ENCODE measurements around the gene PDS5A. TPM values are rescaled to one million over a fixed set of nuclear protein-coding genes. Genes with fewer than 3 reads are reported as not detected.
"Not testable (repeated sequence)": the region's sequence is repeated elsewhere in the genome, so short reads cannot be mapped to it uniquely, and the experiment has no call there.

PDS5A gene
- total and polyA plus RNA-seq, 2 donors (not counting 3 experiments of a cell fraction or from before 2014, with no cell fraction given), result 17.5 to 80.8 TPM

DNA sequence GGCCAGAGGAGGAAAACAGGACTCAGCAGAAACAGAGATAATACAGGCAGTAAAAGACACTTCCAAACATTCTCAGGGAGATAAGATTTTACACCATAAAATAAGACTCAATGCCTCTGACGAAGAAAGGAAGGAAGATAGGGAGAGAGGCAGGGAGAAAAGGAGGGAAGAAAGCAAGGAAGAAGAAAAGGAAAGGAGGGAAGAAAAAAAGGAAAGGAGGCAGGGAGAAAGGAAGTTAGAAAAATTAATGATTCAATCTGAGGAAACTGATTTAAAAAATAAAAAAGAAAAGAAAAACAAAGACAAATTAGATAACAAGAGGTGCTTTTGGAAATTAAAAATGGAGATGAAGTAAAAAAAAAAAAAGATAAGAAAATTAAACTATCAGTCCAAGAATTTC is 72.1 kb downstream of the PDS5A start:
- no peak for TF ChIP-seq FOS (IDR thresholded peaks at IDR 0.05; ENCODE audit: borderline replicate concordance, insufficient read depth, low read length)
- POLR2A ChIA-PET, result no interaction called here
- Histone ChIP-seq H2AFZ (ENCODE audit: low read depth, low read length) (no peak overlapping the region), H3K9ac (replicated peaks; ENCODE audit: extremely low read depth, insufficient read depth, low read length) (no peak overlapping the region), H3K4me1 (ENCODE audit: control insufficient read depth, extremely low read depth, insufficient read depth, low read length) (no peaks in the 10 kb centered on the region), H3K36me3 (ENCODE audit: control insufficient read depth in 2 of 2, extremely low read depth in 1 of 2, insufficient read depth in 2 of 2, low read length in 2 of 2) (peaks cover 4 to 11% of the 10 kb centered on the region in 2 experiments), H3K79me2 (ENCODE audit: control insufficient read depth, insufficient read depth, low read length) (peaks cover 2% of the 10 kb centered on the region), H3K4me3 (replicated peaks in 1 of 3; ENCODE audit: insufficient read depth in 1 of 3, low read depth in 1 of 3, low read length in 3 of 3) (no peak overlapping the region), H4K20me1 (replicated peaks; ENCODE audit: control insufficient read depth, extremely low read depth, insufficient read depth, low read length) (no peaks in the 10 kb centered on the region), H3K9me3 (replicated peaks; ENCODE audit: control insufficient read depth, insufficient read depth, low read length) (no peaks in the 10 kb centered on the region), H3K4me2 (ENCODE audit: insufficient read depth, low read length) (no peak overlapping the region), H3K27ac (ENCODE audit: insufficient read depth, low read depth, low read length) (no peak overlapping the region), H3K9me1 (replicated peaks; ENCODE audit: control insufficient read depth, extremely low read depth, insufficient read depth, low read length) (no peaks in the 10 kb centered on the region), H3K27me3 (ENCODE audit: control insufficient read depth in 2 of 2, insufficient read depth in 2 of 2, low read length in 2 of 2) (no peaks in the 10 kb centered on the region)
- FAIRE-seq (no peak), DNase-seq (ENCODE audit: low read depth, low spot score) (no peak)
- BruUV-seq (replicated peaks), result no TSS peak
- intact Hi-C loops (cut with micrococcal nuclease), result no loop called here
- dilution Hi-C loops (cut with MboI; ENCODE audit: extremely low pct_ligation_motif_present, low sequenced_read_pairs), result no loop called here
- CTCF ChIA-PET, result no interaction called here

DNA sequence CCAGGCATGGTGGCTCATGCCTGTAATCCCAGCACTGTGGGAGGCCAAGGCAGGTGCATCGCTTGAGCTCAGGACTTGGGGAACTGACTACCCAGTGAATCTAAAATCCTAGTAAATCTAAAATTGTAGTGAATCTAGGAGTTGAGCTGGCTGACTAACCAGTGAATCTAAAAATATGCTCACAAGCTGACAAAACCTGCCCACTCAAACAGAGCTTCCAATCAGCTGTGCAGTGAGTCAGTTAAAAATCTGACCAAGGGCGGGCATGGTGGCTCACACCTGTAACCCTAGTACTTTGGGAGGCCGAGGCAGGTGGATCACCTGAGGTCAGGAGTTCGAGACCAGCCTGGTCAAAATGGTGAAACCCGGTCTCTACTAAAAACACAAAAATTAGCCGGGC is 72.7 kb downstream of the PDS5A start:
- CTCF ChIA-PET; POLR2A ChIA-PET; H2AFZ ChIP-seq (ENCODE audit: low read depth, low read length); FAIRE-seq; H3K9ac ChIP-seq (replicated peaks; ENCODE audit: extremely low read depth, insufficient read depth, low read length); H3K4me2 ChIP-seq (ENCODE audit: insufficient read depth, low read length); BruUV-seq (replicated peaks); H3K4me3 ChIP-seq (replicated peaks in 1 of 3; ENCODE audit: insufficient read depth in 1 of 3, low read depth in 1 of 3, low read length in 3 of 3); H3K27me3 ChIP-seq (ENCODE audit: control insufficient read depth in 2 of 2, insufficient read depth in 2 of 2, low read length in 2 of 2); H3K79me2 ChIP-seq (ENCODE audit: control insufficient read depth, insufficient read depth, low read length); DNase-seq (ENCODE audit: low read depth, low spot score); dilution Hi-C loops (cut with MboI; ENCODE audit: extremely low pct_ligation_motif_present, low sequenced_read_pairs); intact Hi-C loops (cut with micrococcal nuclease); H3K9me1 ChIP-seq (replicated peaks; ENCODE audit: control insufficient read depth, extremely low read depth, insufficient read depth, low read length); H3K4me1 ChIP-seq (ENCODE audit: control insufficient read depth, extremely low read depth, insufficient read depth, low read length); H3K9me3 ChIP-seq (replicated peaks; ENCODE audit: control insufficient read depth, insufficient read depth, low read length); H3K27ac ChIP-seq (ENCODE audit: insufficient read depth, low read depth, low read length); H4K20me1 ChIP-seq (replicated peaks; ENCODE audit: control insufficient read depth, extremely low read depth, insufficient read depth, low read length): not testable (repeated sequence)
- H3K36me3 ChIP-seq (ENCODE audit: control insufficient read depth in 2 of 2, extremely low read depth in 1 of 2, insufficient read depth in 2 of 2, low read length in 2 of 2), result peaks cover 2 to 12% of the 10 kb centered on the region in 2 experiments
